Colonic mucosa (tissue), 4 donors: ENCODE results near the gene OR1I1. TPM values are rescaled to one million over a fixed set of nuclear protein-coding genes. Genes with fewer than 3 reads are reported as not detected.
"Not testable (repeated sequence)": the region's sequence is repeated elsewhere in the genome, so short reads cannot be mapped to it uniquely, and the experiment has no call there.

Source experiments
- DNase-seq: peaks from one replicate; pipeline ENCODE4 v3.0.0-alpha.2; 2020
- H3K27ac ChIP-seq: fragments of 200-600 bp; one replicate; pipeline ENCODE4 v1.8.0; 2021
- H3K27me3 ChIP-seq: fragments of 200-600 bp; one replicate; pipeline ENCODE4 v1.8.0; 2021
- H3K36me3 ChIP-seq: fragments of 200-600 bp; one replicate; pipeline ENCODE4 v1.8.0; 2021
- H3K4me1 ChIP-seq: fragments of 200-600 bp; one replicate; pipeline ENCODE4 v1.8.0; 2021; ENCODE audit warnings: mild to moderate bottlenecking
- H3K4me3 ChIP-seq: fragments of 200-600 bp; one replicate; pipeline ENCODE4 v1.8.0; 2021
- H3K9ac ChIP-seq, 2 donors: one replicate each; pipeline ENCODE4 v1.7.0; 2013; ENCODE audit warnings: control low read depth in 2 of 2, low read depth in 2 of 2, low read length in 2 of 2
- H3K9me3 ChIP-seq: fragments of 200-600 bp; one replicate; pipeline ENCODE4 v1.8.0; 2021
- CTCF ChIP-seq: fragments of 200-600 bp; IDR thresholded peaks from one replicate; pipeline ENCODE4 v1.8.0; 2022; ENCODE audit warnings: antibody characterized with exemption, mild to moderate bottlenecking
- intact Hi-C: fragments of 100-400 bp; cut with DNase I; formaldehyde crosslinking; loops from one replicate; pipeline ENCODE4 v1.14.1; 2022
- total RNA-seq, 2 donors: library from RNA; stranded (reverse); fragmentation: NEBNext Ultra II Directional in 1 of 2; extraction: Animal tissue kit (Norgen Biotek cat#: 25700) in 1 of 2; gene quantifications; one replicate each; pipeline ENCODE4 v1.2.1, GENCODE V29; 2021
- donor health status: healthy.
- donor health status: DM: no; HTN: no; CAD: no.
- donor health status: DM: no; HTN: no; CAD: no.

The OR1I1 gene
- total RNA-seq, 2 donors from 2014 or later, result not detected

- intact Hi-C loops, result no loop called here
These were observed 5.2 kb downstream of the OR1I1 start for GRCh38 chr19:15087182-15087581.

GRCh38 chr19:15091918-15092753 is 10.1 kb downstream of the OR1I1 start:
- intact Hi-C loops, result loop anchor here (2.0 to 5.0 kb wide), 2 partner anchors 59 to 465 kb away; no protein-coding TSS in a partner anchor
- DNase-seq, result peak; percentile 48
- Histone ChIP-seq H3K9ac (no peak overlapping the region), H3K36me3 (no peaks in the 10 kb centered on the region), H3K4me1 (peaks cover 3% of the 10 kb centered on the region), H3K4me3 (no peak overlapping the region), H3K27me3 (no peaks in the 10 kb centered on the region), H3K27ac (no peak overlapping the region), H3K9me3 (no peaks in the 10 kb centered on the region)
- peak; percentile 65 for TF ChIP-seq CTCF

More at GRCh38 chr19:15087182-15087581, 5.2 kb downstream of the OR1I1 start:
- no peak for TF ChIP-seq CTCF
- peaks cover 1% of the 10 kb centered on the region for H3K4me1 ChIP-seq
- no peak overlapping the region for H3K27ac ChIP-seq
- no peak overlapping the region for H3K4me3 ChIP-seq
- no peaks in the 10 kb centered on the region for H3K9me3 ChIP-seq
- no peaks in the 10 kb centered on the region for H3K36me3 ChIP-seq
- no peaks in the 10 kb centered on the region for H3K27me3 ChIP-seq
- no peak for DNase-seq
- H3K9ac ChIP-seq, result no peak overlapping the region

- Histone ChIP-seq H3K4me3 (no peak overlapping the region), H3K4me1 (peaks cover 3% of the 10 kb centered on the region), H3K9me3 (no peaks in the 10 kb centered on the region), H3K9ac (no peak overlapping the region), H3K27me3 (no peaks in the 10 kb centered on the region), H3K36me3 (no peaks in the 10 kb centered on the region), H3K27ac (no peak overlapping the region)
- TF ChIP-seq CTCF, result no peak
- intact Hi-C loops, result loop anchor here (2.0 to 5.0 kb wide), 2 partner anchors 58 to 464 kb away; no protein-coding TSS in a partner anchor
- DNase-seq, result no peak
These were observed 11.0 kb downstream of the OR1I1 start for GRCh38 chr19:15093001-15093400.

GRCh38 chr19:15096223-15096622 is 14.2 kb downstream of the OR1I1 start:
- DNase-seq, result no peak
- H3K4me3 ChIP-seq, result no peak overlapping the region
- no peak overlapping the region for H3K9ac ChIP-seq
- intact Hi-C loops, result no loop called here
- peaks cover 3% of the 10 kb centered on the region for H3K4me1 ChIP-seq
- no peak overlapping the region for H3K27ac ChIP-seq
- H3K36me3 ChIP-seq, result no peaks in the 10 kb centered on the region
- no peaks in the 10 kb centered on the region for H3K9me3 ChIP-seq
- H3K27me3 ChIP-seq, result no peaks in the 10 kb centered on the region
- TF ChIP-seq CTCF, result no peak

GRCh38 chr19:15097980-15098379 is 16.0 kb downstream of the OR1I1 start:
- H3K4me1 ChIP-seq, H3K27ac ChIP-seq, H3K27me3 ChIP-seq, DNase-seq, H3K4me3 ChIP-seq, intact Hi-C loops, H3K36me3 ChIP-seq, H3K9me3 ChIP-seq, H3K9ac ChIP-seq: not testable (repeated sequence)

- intact Hi-C loops, result no loop called here
These were observed 16.4 kb downstream of the OR1I1 start for GRCh38 chr19:15098460-15098859.

More at GRCh38 chr19:15098460-15098859, 16.4 kb downstream of the OR1I1 start:
- Histone ChIP-seq H3K4me3 (no peak overlapping the region), H3K4me1 (no peaks in the 10 kb centered on the region), H3K27me3 (no peaks in the 10 kb centered on the region), H3K9ac (no peak overlapping the region), H3K27ac (no peak overlapping the region), H3K36me3 (no peaks in the 10 kb centered on the region), H3K9me3 (no peaks in the 10 kb centered on the region)
- TF ChIP-seq CTCF, result no peak
- no peak for DNase-seq
